ENCODE measurements around the gene PCDH7. TPM values are rescaled to one million over a fixed set of nuclear protein-coding genes. Genes with fewer than 3 reads are reported as not detected.

Gene PCDH7
- total RNA-seq, 4 donors from 2014 or later, result 0.69 to 4.5 (median 2.2) TPM

- ATAC-seq (ENCODE audit: low FRiP score), result no peak
- DNase-seq (ENCODE audit: low spot score), result no peak
- no peak for TF ChIP-seq CTCF (IDR thresholded peaks at IDR 0.05)
Observed at GRCh38 chr4:30767147-30767845, 47.1 kb downstream of the PCDH7 start.

- ATAC-seq (ENCODE audit: low FRiP score) (no peak), DNase-seq (ENCODE audit: low spot score) (no peak)
- no peak for TF ChIP-seq CTCF (IDR thresholded peaks at IDR 0.05)
Observed at GRCh38 chr4:30768277-30768676, 48.1 kb downstream of the PCDH7 start.

GRCh38 chr4:30769093-30769492 lies 48.9 kb downstream of the PCDH7 start:
- TF ChIP-seq CTCF (IDR thresholded peaks at IDR 0.05), result no peak

GRCh38 chr4:30770049-30770549 lies 49.9 kb downstream of the PCDH7 start:
- DNase-seq (ENCODE audit: low spot score), result no peak
- TF ChIP-seq CTCF (IDR thresholded peaks at IDR 0.05), result no peak
- ATAC-seq (ENCODE audit: low FRiP score), result no peak

More at GRCh38 chr4:30769093-30769492, 48.9 kb downstream of the PCDH7 start:
- ATAC-seq (ENCODE audit: low FRiP score) (no peak), DNase-seq (ENCODE audit: low spot score) (no peak)

- no peak for ATAC-seq (ENCODE audit: low FRiP score)
- TF ChIP-seq CTCF (IDR thresholded peaks at IDR 0.05), result no peak
- no peak for DNase-seq (ENCODE audit: low spot score)
Observed at GRCh38 chr4:30770812-30771211, 50.6 kb downstream of the PCDH7 start.

GRCh38 chr4:30776451-30776850 lies 56.3 kb downstream of the PCDH7 start:
- no peak for DNase-seq (ENCODE audit: low spot score)
- TF ChIP-seq CTCF (IDR thresholded peaks at IDR 0.05), result no peak
- no peak for ATAC-seq (ENCODE audit: low FRiP score)

GRCh38 chr4:30776921-30777415 lies 56.8 kb downstream of the PCDH7 start:
- DNase-seq (ENCODE audit: low spot score) (no peak), ATAC-seq (ENCODE audit: low FRiP score) (no peak)
- TF ChIP-seq CTCF (IDR thresholded peaks at IDR 0.05), result no peak

All from omental fat pad (tissue), 4 donors.